Stromal cell of bone marrow (primary cell): ENCODE results near the gene IPPK.
A peak's percentile ranks its signal among the peaks of the same experiment; 100 is the strongest.
"Not testable (repeated sequence)": the region's sequence is repeated elsewhere in the genome, so short reads cannot be mapped to it uniquely, and the experiment has no call there.

Source experiments
- DNase-seq: peaks from one replicate; pipeline ENCODE4 v3.0.0-alpha.2; 2012; ENCODE audit warnings: low read depth

IPPK gene

DNA sequence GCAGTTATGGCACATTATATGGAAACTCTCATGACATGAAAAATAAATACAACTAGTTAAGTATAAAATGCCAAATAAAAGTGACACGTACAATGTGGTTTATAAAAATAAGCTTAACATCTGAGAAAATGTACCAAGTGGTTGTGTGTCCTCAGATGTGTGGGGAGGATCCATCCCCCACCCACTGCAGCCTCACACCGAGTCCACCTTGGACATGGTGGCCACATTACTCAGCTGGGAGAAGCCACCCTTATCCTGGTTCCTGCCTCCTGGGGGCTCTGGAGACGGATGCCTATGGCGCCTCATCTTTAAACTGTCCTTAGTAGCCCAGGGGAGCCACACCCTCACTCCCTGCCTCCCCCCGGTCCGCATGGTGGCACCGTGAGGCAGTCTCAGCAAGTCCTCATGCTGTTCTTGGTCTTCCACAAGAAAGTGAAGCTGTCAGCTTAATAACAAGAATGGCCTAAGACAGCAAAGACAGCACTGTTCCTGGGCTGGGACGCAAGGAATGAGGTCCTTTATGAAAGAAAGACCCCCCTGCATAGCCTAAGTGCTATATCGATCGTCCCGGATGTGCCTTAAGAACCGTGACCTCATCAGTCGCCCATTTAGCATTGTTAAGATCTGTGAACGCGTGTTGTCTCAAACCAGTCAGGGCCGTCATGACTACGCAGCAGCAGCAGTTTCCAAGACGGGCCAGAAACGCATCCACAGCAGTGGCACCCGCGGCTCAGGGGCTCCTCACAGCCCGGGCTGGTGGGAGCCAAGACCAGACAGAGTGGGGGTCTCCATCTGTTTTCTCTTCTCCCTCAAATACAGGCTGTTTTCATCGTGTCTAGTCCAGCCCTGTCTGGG lies 56.4 kb downstream of the IPPK start:
- no peak for DNase-seq

DNA sequence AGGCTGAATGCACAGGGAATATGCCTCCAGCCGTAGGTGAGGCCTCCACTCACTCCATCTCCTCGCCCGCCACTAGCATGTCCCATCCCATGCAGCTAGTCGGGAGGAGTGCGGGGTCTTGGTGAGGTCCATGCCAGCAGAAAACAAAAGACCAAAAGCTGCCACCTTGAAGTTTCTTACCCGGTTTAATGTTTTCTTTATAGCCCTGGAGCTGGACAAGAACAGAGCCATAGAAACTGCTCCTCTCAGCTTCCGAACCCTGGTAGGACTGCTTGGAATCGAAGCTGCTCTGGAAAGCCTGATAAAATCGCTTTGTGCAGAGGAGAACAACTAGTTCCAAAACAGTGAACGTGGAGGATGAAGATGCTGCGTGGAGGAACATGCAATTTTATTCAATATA lies 57.1 kb downstream of the IPPK start:
- no peak for DNase-seq

DNA sequence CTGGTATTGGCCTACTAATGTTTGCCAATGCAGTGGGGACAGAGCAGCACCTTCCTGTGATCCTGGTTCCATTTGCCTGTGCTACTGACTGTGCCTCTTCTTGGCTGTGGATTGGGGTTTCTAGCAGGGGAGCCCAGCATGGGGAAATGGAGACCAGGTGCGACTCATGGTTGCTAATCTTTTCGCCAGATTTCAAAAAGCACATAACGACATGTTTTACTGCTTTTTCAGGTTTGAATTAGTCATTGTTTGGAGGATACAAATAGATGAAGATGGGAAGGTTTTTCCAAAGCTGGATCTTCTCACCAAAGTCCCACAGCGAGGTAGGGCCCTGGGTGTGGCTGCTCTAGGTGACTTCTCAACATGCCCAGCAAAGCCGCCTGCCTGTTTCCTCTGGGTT lies 57.6 kb downstream of the IPPK start:
- no peak for DNase-seq

DNA sequence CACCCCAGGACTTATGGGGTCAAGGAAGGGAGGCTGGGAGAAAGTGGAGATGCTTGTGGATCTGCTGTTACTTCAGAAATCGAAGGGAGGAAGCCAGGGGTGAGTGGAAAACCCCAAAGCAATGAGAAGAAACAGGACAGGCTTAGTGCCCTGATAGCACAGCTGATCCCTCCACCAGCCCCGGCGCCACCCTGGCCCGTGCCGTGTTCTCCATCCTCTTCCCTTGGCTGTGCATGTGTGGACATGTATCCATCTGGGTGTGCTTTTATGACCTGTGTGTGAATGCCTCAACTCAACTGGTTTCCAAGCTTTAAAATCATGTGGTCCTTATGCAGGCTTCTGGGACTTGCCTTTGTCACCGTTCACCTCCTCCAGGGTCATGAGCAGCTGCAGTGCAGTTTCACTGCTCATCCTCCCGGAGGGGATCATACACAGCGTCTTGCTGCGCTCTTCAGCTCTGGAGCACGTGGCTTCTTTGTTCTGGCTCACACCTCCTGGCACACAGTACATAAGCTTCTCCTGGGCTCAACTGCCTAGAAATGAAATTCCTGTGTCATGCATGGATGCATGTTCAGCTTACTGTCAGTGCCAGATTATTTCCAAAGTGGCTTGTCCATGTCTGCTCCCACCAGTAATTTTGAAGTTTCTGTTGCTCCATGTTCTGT lies 58.2 kb downstream of the IPPK start:
- no peak for DNase-seq

DNA sequence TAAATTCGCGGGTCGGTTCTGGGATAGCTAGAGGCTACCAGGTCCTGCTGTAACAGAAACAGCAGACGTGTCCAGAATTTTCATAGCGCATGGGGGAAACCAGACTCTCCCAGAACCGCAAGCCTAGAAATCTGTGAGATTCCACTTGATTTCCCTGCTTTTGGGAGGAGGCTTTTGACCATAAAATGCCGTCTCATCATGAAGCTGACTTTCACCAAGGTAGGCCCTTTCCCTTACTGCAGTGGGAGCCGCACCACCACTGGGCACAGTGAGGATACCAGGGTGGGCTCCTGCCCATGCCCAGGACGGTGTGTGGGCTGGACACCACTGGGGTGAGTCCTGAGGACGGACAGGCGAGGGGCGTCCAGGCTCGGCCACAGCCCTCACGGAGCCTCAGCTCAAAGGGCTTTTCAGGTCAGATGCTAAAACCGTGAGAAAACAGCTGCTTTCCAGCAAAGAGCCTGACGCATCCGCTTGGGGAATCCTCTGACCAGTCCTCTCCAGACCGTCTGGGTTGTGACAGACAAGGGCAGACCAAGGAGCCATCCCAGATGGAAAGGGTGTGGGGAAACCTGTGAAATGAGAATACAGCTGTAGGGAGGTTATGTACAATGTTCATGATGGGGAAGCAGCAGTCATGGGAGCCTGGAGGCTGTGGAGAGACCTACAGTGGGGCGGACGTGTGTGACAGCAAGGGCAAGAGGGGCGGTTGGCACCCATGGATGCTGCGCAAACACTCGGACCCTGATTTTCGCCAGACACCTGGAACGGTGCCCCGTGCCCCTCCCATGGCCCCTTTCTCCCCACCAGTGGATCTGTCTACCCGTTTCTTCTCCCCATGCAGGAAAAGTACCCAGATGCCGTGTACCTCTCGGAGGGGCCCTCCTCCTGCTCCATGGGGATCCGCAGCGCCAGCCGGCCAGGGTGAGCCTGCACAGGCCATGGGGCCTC lies 59.2 kb downstream of the IPPK start:
- DNase-seq, result no peak

DNA sequence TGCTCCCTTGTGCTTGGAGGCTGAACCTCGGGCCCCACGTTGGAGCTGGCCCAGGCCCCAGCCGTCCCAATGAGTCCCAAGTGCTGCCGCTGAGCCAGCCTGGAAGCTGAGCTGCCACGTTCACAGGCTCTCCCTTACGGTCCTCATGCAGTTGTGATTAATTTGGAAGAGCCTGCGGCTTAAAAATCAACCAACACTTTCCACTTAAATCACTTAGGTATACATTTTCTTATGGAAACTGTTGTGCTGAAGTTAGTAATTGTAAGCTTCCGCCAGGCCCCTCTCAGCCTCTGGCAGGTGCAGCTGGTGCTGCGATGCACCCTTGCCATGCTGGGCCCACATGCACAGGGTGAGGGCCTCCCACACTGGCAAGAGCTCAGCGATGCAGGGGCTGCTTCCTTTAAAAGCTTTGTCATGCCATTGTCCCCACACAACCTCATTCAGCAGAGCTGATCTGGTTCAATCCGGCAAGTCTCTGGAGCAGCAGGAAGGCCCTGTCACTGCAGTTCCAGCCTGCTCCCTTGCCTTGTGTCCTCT lies 61.0 kb downstream of the IPPK start:
- DNase-seq, result no peak

DNA sequence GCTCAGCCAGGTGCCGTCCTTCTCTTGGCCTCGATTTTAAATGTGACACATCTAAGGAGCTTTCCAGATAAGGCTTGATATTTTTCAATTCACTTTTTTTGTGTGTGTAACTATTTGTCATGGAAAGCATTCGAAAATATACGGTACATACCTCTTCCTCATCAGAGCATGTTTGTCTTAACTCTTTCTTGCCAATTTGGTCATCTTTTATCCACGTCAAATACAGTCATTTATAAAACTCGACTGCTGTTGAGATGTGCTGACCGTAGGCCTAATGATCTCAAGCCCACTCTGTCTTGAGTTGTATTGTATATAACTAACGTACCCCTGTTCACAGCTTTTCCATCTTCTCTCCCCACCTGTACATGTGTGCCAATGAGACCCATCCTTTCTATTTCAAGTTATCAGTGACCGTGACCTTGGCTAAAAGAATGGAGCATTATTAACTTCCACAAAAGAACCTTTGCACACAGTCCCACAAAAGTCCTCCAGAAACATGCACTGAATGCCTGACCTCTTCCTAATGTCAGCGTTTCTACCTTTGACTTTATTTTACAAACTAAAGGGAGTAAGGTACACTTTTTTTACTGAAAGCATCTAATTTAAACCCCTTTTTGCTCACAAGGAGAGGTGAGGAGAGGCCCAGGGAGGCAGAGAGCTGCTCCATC lies 61.6 kb downstream of the IPPK start:
- DNase-seq, result no peak

DNA sequence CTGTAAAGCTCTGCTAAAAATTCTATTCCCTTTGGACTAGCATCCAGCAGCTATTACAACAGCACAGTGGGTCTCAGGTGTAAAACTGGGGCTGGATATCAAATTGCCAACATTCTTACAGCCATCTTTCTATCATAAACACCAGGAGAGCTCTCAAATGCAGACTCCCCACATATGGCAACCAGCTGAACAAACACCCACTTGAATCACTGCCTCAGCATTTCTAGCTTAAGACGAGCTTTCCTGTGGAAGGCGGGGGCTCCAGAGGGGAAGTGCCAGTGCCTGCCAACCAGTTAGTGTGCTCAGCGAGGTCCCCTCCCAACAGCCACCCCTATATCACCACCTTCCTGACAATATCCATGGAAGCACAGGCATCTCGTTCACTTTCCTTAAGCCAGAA lies 62.2 kb downstream of the IPPK start:
- DNase-seq, result no peak

DNA sequence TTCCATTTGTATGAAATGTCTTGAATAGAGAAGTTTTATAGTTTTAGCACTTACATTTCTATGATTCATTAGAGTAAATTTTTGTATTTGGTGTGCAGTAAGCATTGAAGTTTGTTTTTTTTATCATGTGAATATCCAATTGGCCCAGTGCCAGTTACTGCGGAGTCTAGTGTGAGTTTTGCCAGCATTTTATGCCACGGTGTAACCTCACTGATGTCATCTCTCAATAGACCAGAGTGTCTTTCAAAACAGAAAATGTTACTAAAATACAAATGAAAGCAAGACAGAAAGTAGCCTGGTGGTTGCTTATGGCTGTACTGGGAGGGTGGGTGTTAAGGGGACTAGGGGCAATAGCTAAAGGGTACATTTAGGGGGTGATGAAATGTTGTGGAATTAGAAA lies 62.8 kb downstream of the IPPK start:
- peak; percentile 65 for DNase-seq

DNA sequence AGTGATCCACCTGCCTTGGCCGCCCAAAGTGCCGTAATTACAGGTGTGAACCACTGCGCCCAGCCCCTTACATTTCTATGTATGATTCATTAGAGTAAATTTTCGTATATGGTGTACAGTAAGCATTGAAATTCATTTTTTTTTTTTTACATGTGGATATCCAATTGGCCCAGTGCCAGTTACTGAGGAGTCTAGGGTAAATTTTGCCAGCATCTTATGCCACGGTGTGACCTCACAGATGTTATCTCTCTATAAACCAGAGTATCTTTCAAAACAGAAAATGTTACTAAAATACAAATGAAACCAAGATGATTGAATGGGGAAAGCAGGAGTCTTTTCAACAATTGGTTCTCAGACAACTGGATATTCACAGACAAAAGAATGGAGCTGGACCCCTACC lies 64.7 kb downstream of the IPPK start:
- DNase-seq, result no peak

DNA sequence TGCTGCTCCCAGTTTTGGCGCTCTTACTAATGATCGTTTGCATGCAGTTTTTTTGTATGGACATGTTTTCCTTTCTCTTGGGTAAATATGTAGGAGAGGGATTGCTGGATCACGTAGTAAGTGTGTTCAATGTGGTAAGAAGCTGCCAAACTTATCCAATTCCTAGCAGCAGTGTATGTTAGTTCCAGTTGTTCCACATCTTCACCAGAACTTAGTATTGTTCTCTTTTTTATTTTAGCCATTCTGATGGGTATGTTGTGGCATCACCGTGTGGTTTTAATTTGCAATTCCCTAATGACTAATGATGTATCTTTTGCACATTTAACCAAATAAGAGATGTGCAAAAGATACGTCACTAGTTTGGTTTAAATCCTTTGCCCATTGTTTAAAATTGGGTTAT lies 65.9 kb downstream of the IPPK start:
- DNase-seq, result no peak

DNA sequence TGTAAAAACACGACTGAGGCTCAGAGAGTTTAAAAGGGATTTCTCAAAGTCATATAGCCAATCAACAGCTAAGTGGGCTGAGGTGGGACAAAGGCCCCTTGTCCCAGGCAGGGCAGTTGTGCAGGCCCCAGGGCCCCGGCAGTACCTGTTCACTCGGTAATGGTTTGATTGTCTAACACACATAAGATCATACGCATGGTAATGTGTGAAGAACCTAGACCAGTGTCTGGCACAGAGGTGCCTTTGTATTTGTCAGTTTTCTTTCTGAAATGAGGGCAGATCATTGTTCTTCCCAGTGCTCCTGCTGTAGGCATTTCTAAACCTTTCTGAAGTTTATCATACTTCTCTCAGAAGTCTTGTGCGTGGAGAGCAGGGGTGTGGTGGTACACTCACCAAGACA lies 66.8 kb downstream of the IPPK start:
- DNase-seq, result no peak

DNA sequence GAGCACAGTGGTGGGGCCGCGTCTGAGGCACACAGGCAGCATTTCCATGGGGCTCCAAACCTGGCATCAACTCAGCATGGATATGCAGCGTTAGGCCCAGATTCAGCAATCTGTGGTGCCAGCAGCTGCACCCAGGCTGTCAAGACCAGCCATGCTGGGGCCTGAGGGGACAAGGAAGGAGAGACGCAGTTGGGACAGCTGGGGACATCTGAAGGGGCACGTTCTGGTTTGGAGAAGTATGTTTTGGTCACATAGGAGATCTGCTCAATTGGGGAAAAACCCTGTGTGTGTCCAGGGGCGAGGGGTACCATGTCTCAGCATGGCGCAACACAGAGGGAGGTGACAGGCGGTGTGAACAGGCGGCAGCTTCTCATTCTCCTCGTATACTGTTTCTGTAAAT lies 67.5 kb downstream of the IPPK start:
- no peak for DNase-seq

DNA sequence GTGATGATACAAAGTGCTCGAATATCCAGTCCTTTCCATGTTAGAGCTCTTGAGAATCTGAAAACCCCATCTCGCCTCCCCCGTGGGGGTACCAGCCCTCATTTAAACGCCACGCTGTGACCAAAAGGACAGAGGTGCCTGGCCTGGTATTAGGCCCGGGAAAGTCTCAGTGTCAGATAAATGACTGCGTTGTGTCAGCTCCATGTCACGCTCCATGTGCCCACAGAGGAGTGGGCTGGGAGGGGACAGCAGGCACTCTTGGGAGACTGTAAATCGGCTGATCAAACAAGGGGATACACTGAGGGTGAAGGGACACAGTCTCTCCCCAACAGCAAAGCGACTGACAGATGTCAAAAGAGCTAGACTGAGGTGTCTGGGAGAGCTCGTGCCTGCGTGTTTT lies 68.5 kb downstream of the IPPK start:
- DNase-seq, result no peak

DNA sequence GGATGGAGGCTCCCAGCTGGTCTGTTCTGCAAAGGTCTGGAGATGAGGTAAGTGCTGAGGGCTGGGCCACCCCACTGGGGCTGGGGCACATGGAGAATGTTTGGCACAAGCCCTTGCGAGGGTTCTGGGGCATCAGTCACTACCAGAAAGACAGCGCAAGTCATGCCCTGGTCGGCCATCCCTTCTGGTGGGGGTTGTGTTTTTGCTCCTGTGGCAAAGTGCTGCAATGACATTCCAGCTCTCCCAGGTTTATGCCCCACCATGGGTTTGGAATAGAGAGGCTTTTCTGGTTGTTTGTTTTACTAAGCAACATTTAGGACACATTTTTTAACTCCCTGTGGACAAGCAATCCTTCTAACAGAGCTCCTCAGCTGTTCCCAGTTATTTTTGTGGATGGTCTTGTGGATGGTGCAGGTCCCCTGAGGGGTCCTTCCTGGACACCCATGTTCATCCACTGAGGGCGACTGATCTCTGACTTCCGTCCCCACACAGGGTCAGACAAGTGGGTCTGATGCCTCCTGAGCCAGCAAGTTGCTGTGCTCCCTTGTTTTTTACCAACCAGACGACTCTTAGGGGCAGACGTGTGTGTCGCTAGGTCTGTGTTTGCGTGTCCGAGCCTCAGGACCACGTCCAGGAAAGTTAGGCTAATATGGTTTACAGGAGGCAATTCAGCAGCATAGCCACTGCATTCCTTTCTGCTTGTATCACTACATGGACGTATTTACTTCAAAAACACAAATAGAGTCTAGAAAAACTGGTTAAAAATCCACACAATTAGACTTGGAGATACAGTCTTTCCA lies 69.3 kb downstream of the IPPK start:
- DNase-seq, result no peak

DNA sequence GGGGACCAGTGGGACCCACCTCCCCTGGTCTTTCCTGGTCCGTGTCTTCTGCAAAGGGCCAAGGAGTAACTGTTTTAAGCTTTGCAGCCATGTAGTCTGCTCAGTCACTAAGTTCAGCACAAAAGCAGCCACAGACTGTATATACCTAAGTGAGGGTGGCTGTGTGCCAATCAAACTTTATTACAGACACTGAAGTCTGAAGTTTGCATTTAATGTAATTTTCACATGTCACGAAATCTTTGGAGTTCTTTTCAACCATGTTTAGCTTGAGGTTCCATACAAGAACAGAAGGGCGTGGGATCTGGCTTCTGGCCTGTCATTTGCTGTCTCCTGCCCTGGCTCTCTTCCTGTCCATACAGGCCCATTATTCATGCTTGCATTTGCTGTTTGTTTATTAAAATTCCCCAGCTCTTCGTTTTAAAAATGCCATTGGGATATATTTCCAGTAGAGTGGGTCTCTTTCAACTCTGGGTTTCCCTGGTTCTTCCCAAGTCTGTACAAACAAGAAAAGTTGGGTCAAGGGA lies 69.9 kb downstream of the IPPK start:
- DNase-seq, result no peak

DNA sequence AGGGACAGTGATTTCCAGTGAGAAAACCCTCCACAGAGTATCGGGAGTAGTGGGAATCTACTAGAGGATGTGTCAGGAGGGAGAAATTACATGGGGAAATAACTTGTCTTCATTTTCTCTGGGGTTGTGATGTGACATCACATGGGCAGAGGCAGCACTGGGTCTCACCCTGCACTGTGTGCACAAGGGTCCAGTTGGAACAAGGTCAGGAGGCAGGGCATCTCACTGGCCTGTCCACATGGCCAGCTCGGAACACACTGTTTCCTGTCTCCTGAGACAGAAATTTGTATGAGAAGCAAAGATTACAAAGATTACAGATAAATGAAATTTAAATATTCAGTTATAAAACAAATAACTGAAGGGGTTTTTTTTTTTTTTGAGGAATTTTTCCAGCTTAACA lies 71.5 kb downstream of the IPPK start:
- no peak for DNase-seq

DNA sequence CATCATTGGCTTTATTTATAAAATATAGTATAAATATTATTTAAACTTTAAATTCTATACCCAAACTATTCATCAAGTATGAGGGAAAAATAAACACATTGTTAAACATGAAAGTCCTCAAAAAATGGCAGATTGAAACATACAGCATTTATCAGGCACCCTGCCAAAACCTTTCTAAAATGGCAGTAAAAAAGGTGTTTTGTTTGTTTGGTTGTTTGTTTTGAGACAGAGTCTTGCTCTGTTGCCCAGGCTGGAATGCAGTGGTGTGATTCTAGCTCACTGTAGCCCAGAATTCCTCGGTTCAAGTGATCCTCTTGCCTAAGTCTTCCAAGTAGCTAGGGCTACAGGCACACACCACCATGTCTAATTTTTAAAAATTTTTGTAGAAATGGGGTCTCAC lies 74.0 kb downstream of the IPPK start:
- no peak for DNase-seq

DNA sequence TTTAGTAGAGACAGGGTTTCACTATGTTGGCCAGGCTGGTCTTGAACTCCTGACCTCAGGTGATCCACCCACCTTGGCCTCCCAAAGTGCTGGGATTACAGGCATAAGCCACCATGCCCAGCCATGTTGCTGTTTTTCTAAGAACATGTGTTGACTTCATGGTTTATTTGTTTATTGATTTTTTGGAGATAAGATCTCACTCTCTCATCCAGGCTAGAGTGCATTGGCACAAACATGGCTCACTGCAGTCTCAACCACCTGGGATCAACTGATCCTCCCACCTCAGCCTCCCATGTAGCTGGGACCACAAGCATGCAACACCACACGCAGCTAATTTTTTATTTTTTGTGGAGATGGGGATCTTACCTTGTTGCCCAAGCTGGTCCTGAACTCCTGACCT lies 74.9 kb downstream of the IPPK start:
- not testable (repeated sequence) for DNase-seq

DNA sequence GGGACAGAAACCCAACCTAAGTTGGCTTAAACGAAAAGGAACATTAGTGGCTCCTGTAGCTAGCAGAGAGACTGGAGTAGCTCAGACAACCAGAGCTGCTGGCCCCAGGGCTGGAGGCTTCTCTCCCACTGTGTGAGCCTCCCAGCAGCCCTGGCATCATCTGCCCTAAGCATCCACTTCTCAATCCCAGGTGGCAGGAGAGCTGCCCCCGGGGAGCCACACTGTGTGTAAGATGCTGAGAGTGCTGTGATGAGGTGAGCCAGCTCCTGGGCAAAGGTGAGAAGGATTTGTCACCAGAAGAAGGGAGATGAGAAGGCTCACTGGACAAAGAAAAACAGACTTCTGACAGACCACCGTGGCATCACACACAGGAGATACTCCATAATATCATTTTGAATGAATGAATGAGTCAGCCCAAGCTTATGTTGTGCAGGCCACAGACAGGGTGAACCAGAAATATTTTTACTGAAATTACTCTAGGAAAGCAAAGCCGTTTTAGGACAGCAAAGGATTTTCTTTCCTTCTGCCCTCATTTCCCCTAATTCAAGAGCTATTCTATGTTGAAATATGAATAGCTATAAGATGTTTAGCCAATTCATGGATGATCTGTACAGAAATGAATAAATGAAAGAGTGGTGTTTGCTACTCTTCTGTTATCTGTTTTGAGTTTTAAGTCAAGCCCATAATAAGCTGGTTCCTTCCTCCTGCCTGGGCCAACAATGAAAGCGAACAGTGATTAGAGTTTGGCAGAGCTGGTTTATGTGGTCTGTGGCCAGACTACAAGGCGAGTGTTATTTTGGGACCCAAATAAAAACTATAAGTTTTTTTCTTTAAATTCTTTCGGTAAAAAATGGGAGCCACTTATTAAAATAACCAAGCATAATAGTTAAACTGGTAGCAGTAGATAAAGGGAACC lies 76.7 kb downstream of the IPPK start:
- DNase-seq, result no peak
